IPS-NIHi7 (cell line): ENCODE results near the gene RPTOR.

Source experiments
- DNase-seq: peaks from one replicate; pipeline ENCODE4 v3.0.0; 2012; ENCODE audit warnings: mixed read lengths; ENCODE audit errors: extremely low spot score

Gene RPTOR

DNA sequence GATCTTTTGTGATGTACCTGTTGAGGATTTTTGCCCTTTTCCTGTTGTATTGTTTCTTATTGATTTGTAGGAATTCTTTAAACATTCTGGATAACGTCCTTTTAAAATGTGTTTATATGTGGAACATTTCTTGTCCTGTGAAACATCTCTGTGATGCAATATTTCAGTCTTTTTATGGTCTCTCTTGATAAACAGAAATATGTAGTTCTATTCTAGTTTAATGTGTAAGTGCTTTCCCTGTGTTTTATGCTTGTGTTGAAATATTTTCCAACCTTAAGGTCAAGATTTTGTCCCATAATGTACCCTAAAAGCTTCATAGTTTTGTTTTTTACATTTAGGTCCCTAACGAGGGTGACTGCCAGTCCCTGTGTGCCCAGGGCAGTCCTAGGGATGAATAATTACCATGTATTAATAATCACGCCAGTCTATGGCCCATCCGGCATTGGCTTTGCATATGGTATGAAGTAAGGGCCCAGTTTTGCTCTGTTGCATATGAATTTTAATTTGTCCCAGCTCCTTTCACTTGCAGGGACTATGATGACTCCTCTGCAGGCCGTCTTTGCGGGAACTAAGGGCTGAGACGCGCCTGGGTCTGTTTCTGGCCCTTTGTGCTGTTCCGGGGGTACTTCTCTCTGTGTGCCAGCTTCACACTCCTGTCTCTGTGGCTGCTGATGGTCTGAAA, 44.2 kb downstream of the RPTOR start:
- no peak for DNase-seq

DNA sequence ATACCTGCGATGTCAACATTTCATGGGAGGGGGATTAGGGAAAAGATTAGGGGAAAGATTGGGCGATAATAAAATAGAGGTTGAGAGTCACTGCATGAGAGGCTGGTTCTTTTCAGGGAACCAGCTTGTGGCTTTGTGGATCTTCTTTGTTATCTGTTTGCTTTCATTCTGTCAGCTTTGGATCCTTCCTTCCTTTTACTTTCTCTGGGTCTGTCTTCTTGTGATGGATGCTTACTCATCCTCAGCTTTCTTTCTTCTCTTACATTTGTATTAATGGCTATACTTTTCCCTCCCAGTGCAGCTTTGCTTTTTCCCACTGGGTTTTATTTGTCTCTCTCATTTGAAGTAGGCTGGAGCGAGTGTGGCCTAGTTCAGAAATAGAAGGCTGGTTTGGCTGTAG, 47.1 kb downstream of the RPTOR start:
- no peak for DNase-seq

DNA sequence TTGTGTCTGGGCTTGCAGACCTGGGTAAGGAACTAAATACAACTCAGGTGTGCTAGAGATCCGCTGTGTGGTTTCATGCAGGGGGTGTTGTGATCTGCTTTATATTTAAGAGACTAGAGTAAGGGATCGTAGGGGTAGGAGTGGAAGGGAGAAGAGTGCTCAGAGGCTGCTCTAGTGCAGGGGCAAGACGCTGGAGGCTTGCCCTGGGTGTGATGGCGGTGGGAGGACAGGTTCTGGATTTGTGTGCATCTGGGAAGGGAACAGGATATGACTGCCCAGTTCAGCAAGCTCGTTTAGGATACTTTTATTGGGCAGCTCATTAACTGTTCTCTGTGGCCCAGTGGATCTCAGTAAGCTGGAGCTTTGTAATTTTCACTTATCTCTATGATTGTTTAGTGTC, 47.6 kb downstream of the RPTOR start:
- DNase-seq, result no peak

DNA sequence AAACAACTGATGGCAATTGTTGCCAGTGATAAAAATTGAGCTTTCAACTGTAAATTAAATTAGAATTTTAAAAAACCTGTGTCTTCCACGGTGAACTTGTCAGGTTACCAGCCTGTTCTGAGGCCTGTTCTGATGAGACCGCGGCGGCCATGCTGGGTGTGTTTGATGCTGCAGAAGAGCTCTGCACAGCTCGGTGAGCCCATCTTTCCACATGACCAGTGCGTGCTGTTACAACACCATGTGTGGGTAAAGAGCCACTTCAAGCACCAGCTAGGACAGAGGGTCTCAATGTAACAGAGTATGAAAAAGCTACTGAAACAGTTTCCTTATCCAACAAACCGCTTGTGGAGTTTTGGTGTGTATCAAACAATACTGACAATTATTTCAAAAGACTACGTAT, 48.5 kb downstream of the RPTOR start:
- DNase-seq, result no peak

DNA sequence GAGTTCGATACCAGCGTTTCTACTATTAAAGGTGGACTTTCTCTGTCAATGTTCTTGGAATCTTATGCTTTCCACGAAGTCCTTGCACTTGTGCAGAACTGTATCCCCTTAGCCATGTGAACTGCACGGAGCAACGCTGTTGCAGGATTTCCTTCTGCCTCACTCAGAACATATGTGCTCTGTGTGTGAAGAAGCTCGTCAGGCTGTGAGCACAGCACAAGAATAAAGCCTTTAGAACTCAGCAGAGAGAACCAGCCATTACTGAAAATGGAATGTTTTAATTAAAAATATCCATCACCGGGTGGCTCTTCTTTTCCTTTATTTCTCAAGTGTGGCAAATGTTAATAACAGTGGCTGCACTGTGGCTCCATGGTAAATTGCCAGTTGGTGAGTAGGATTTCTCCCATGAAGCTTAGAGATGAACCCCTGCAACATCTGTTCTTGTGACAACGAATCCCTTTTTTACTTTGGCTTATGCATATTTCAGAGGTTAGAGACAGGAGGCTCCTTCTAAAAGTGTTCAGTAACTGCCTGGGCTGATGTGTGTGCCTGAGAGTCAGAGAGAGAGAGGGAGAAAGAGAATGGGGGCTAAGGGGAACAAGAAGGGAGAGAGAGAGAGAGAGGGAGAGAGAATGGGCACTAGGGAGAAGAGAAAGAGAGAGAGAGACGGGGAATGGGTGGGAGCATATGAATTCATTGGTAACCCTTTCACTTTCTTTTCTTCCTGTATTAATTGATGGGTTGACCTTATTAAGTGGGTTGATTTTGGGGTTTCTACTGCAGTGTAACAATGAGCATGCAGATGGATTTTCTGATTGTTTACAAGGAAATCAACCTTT, 50.0 kb downstream of the RPTOR start:
- DNase-seq, result no peak

DNA sequence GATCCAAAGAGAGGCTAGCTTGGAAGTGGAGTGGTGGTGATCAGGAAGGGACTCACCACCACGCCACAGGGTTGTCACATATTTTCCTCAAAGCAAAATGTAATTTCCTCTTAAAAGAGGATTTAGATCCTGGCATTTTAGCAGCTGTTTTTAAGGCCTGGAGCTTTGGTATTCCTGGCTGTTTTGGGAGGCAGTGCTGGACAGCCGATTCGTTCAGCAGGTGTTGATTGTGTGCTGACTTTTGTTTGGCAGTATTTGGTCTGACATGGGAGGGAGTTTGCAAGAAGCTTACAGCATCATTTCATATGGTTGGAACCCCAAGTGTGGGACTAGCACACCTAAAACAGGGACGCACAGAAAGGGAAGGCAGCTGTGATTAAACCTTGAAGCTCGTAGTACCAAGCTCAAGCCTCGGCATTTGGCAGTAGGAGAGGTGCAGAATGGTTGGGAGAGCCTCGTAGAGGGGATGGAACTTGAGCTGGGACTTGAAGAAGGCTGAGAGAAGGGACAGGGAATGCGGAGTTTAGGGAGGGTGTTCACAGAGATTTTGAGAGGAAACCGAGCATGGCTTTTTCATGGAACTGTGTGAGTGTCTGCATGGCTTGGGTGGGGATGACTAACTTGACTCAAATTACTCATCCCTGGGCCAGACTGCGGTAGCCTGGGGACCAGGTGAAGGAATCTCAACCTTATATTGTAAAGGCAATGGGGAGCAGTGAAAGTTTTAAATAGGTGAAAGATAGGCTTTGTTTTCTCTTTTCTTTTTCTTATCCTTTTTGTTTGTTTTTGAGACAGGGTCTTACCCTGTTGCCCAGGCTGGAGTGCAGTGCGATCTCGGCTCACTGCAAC, 52.3 kb downstream of the RPTOR start:
- DNase-seq, result no peak

DNA sequence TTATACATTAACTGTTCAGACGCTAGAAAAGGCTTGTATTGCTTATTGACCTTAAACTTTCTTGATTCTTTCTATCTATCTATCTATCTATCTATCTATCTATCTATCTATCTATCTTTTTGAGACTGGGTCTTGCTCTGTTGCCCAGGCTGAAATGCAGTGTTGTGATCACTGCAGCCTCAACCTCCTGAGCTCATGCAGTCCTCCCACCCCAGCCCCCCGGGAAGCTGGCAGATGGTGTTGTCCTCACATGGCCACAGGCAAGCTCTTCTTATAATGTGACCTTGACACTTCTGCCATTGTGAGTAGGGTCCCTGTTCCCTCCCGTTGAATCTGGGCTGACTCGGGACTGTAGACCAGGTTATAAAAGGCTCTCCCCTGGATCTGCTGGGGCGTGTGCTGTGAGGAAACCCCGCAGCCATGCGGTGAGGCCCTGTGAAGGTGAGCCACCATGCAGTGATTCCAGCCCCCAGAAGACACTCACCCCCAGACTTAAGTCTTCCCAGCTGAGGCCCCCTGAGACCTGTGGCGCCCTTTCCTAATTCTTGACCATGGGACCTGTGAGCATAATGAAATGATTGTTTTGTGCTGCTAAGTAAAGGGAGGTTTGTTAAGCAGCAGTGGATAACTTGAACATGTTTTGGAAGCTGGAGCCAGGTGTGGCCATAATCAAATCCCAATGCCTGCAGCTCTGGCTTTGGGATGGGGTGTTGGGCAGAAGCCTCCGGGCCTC, 54.3 kb downstream of the RPTOR start:
- DNase-seq, result no peak

DNA sequence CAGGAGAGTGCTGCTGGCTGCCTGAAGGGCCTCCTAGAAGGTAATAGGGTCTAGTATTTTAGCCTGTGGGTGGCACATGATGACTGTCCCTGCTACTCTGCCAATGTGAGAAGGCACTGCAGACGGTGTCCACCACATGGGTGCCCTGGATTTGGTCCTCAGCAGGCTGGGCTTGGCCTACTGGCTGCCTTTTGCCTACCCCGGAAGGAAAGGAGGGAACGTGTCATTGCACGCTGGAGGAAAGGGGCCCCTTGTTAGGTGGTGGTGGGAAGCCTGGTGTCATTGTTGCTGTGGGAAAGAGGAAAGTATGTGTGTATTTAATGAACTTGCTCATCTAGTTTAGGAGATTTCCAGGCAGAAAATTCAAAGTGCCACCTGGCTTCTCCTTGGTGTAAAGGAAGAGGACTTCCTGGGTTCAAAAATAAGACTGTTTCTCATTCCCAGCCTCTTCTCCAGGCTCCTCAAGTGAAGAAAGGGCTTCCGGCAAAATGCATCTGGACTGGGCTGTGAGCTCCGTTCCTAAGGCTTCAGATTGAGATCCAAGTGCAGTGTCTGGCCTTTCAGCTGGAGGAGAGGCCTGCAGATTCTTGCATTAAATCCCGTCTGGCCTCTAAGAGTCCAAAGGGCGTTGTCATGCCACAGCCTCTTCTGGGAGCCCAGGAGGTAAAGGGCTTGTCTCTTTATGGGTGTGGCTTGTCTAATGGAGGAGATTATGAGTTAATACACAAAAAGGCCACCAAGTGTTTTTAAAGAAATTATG, 55.1 kb downstream of the RPTOR start:
- DNase-seq, result no peak

DNA sequence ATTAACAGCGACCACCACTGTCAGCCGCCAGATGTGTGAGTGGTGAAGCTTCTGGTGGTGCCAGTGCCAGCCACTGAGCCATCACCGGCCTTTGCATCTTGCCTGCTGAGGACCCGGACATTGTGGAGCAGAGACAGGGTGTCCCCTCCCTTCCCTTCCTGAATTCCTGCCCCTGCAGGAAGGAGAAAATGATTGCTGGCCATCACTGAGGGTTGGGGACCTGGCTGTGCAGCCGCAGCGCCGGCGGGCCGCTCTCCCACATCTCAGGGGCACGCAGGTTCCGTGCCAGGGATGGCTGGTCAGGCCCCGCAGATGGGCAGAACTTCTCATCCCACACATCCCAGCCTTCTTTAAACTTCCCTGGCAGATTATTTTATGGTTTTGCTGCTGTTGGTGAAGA, 56.5 kb downstream of the RPTOR start:
- DNase-seq, result no peak

DNA sequence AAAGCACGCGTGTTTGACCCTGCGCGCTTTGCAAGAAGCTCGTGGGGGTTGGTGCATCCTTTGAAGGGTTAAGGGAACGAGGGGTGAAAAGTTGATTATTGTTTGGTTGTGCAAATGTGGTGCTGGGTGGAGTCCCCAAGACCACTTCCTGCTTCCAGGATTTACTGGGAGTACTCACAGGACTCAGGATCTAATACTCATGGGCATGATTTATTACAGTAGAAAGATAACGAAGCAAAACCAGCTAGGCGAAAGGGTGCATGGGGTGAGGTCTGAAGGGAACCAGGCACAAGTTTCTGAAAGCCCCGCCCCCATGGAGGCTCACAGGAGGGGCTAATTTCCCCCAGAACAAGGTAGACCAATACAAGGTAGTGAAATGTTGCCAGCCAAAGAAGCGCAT, 58.8 kb downstream of the RPTOR start:
- no peak for DNase-seq

DNA sequence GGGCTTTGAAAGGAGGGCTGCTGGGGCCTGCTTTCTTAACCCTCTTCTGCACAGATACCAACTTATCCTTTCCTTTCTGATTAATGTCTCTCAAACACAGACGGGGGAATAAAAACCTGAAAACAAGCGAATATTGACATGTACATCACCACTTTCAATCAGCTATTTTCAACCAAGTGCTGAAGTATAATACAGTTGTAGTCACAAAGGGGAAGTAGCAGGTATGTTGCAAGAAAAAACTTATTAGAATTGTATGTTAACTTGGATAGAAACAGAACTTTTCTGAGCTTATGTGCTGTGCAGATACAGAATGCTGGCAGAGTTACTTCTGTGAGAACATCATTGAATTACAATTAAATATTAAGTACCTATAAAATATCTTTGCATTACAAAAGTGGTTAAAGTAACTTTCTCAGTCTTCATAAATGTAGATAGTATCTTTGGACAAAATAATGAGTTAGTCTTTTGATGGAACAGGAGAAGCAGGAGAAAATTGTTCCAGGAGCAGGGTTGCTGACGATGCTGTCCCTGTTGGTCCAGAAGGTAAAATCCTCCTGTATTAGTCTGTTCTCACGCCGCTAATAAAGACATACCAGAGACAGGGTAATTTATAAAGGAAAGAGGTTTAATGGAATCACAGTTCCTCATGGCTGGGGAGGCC, 59.5 kb downstream of the RPTOR start:
- no peak for DNase-seq

DNA sequence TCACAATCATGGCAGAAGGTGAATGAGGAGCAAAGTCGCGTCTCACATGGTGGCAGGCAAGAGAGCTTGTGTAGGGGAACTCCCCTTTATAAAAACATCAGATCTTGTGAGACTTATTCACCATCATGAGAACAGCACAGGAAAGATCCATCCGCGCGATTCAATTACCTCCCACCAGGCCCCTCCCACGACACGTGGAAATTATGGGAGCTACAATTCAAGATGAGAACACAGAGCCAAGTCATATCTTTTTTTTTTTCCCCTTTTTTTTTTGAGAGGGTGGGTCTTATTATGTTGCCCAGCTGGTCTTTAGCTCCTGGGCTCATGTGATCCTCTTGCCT, 60.0 kb downstream of the RPTOR start:
- no peak for DNase-seq

DNA sequence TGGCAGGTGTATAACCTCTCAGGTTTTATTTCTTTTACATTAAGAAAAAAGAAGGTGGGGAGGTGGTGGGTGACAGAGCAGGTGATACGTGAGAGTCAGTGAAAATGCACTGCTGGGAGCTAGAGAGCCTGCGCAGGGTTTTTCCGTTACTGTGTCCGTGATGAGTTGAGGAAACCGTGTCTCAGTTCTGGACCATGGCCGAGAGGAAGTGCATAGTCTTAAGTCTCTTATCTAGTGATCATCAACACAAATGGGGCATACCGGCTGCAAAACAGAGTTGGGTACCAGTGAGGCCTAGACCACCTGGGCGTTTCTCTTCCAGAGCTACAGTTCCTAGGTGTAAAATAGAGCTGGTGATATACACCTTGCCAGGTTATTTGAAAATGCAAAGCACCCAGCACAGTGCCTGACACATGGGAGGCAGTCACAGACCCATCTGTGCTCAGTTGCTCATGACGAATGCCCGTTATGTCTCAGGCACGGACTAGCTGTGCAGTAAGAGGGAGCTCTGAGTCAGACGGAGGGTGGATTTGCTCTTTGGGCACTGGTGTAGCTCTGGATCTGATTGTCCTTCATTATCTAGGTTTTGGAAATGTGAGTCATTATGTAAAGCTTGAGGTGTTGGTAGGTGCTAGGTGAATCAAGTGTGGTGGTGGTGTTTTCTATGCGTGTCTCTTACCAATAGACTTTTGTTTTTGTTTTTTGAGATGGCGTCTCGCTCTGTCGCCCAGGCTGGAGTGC, 60.9 kb downstream of the RPTOR start:
- DNase-seq, result no peak

DNA sequence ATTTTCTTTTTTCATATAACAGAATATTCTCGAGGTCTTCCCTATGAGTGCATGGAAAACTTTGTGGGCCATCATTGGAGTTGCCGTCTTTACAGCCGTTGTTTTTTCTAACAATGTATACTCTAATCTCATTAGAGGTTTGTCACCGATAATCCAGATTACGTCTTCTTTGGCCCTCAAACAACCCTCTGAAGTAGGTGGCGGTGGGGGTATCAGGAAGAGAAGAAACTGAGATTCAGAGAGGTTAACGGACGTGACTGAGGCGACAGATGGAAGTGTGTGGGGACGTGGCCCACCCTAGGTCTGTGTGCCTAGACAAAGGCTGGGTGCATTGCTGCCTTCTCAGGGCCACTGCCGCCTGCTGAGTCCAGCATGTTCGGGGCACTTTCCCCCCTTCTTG, 63.7 kb downstream of the RPTOR start:
- no peak for DNase-seq

DNA sequence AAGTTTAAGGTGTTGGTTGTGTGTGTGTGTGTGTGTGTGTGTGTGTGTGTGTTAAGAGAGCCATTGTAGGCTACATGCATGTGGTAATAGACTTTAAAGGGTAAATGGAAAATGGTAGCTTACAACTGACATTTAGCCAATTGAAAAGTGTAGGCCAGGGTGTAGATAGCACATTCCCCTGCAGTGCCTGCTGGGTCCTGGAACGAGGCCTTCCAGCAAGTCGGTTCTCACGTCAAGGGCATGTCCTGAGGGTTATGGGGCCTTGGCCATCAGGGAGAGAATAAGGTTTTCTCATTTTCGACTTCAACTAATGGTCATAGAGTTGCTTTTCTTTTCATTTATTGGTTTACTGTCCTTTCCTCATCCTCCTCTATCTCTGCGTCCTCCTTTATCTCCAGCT, 65.1 kb downstream of the RPTOR start:
- DNase-seq, result no peak

DNA sequence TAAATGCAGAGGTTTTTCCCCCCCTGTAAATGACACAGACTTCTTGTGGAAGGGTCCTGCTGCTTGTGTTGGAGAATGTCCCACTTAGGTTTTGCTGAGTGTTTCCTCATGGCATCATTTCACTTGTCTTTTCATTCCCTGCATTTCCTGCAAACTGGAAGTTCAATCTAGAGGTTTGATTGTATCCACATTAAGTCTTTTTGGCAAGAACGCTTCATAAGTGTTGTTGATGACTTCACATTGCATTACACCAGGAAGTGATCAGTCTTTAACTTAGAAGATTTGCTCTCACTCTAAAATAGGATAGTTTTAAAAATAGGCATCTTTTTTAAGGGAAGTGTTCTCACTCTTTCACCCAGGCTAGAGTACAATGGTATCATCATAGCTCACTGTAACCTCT, 67.2 kb downstream of the RPTOR start:
- no peak for DNase-seq

DNA sequence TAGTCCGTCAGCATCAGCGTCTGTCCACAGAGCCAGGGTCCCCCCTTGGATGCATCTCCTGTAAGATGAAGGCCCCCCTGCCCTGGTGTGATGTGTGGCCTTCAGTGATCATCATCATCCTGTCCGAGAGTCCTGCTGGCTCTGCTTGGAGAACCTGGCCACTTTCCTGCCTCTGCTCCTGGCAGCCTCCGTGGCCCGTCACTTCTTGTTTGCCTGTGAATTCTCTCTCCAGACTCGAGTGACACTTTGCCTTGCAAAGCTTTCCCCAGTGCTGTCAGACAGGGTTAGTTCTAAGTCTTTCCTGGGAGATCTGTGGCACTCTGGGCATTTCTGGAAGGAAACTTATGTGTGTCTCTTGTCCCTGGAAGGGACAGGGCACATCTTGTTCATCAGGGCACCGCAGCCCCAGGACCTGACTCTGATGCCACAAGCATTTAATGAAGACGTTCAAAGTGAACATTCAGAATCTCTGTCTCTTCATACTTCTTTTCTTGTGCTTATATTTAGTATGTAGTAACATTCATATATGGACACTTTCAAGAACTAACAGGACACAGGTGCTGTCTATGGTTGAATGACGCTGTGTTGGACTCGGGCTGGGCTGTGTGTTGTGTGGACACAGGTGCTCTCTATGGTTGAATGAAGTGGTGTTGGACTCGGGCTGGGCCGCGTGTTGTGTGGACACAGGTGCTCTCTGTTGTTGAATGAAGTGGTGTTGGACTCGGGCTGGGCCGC, 68.5 kb downstream of the RPTOR start:
- no peak for DNase-seq

DNA sequence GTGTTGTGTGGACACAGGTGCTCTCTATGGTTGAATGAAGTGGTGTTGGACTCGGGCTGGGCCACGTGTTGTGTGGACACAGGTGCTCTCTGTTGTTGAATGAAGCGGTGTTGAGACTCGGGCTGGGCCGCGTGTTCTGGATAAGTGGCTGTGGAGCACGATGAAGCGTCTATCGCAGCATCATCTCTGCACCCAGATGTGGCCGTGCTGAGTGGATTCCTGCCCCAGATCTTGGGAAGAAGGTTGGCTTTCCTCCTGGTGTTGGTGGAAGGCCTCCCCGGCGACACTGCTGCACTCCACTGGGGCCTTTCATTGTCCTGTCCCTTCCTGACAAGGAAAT, 69.1 kb downstream of the RPTOR start:
- DNase-seq, result no peak

DNA sequence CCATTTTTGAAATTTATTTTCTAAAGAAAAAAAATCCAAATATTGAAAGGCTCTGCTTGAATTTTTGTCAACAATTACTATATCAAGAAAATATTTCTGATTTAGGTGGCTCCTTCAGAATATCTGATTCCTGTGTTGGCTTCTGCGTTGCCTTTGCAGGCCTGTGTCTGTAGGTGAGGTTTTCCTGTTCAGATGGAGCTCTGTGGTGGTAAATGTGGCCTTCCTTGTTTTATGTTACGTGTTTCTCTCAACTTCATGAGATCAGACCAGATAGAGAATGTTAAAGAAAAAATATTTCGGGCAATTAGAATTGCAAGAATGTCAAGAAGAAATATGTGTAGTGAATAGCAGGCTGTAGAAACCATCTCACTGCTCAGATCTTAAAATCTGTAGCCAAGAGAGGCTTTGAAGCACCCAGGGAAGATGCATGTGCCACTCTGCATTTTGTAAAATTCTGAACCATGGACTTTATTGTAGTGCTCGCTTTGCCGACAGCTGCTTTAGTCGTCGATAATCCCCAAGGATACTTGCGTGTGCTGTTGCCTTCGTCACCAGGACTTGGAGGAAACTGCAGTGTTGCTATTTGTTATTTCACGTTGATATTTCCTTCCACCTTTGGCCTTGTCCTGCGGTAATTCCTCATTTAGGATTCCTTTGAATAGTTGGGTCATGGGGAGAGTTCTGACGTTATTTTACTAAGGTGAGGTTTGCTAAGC, 69.9 kb downstream of the RPTOR start:
- no peak for DNase-seq
